NCI-H1694 (cell line): ENCODE measurements around the gene CCDC158.
"Not testable (repeated sequence)": the region's sequence is repeated elsewhere in the genome, so short reads cannot be mapped to it uniquely, and the experiment has no call there.

ENCODE experiments used
- DNase-seq: peaks from one replicate; lab custom pipeline; 2025; lab: John Stamatoyannopoulos, UW

The CCDC158 gene

DNA sequence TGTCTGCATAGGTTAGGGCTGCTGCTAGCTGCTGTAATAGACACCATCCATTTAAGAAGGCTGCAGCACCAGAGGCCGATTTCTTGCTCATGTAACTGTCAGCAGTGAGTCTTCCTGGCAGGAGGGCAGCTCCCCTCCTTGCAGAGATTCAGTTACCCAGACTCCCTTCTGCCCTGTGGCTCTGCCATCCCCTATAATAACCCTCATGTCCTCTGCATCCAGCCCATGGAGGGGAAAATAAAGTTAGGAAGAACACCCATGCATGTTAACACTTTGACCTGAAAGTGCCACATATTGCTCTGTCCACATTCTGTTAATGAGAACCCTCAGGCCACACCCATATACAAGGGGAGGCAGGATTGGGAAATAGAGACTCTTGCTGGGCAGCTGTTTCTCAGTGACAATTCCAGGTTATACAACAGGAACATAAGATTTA, 109.0 kb downstream of the CCDC158 start:
- no peak for DNase-seq

DNA sequence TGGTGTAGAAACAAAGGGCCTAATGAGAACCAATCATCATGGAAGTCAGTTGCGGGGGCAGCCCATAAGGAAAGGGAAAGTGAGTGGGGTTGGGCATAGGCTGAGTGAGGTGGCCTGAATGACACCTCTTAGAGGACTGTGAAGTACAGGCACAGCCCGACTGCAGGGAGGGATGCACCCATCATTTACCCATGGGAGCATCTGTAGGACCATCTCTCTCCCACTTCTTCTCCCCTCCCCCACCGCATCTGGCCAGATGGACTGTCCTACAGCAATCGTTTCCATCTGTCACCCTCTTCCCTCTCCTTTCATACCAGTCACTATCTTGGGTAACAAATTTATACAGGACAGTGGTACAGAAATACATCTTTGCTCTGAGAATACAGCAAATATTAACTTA, 110.3 kb downstream of the CCDC158 start:
- DNase-seq, result no peak

DNA sequence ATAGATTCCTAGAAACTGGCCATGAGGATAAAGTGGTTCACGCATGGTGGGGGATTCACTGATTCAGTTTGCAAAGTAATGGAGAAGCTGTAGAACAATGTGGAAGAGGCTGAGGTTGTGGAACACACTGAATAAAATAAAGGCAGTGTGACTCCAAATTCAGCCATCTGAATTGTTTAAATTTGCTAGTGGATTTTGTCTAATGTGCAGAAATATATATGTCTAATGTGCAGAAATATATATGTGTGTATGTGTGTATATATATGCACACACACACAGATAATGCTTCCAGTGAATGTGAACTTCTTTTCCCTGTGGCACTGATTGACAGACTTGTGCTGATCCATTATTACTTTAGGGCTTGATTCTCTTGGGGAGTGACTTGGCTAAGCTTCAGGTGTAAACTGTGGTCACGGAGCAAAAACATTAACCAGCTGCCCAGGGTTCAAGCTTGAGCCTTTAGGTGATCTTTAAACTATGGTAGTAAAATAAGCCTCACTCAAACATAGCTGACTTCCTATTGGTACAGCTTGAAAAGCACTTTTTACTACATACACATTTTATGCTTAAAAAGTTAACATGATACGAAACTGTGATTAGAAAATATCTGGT, 110.9 kb downstream of the CCDC158 start:
- DNase-seq, result no peak

DNA sequence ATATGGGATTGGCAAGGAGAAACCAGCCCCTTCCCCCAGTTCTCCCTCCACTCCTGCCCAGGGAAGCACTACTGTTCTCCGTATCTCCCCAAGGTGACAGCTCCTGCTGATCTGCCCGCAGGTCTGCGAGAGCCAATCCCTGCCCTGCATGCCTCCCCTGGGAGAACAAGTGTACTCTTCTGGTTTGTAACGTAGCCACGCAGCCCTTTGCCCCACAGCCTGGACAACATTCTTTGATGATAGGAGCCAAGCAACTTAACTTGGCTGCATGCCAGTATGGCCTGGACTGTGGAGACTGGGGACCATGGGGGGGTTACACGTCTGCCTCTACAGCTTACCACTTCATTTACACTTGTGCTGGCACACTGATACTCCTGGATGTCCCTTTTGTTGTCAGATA, 112.4 kb downstream of the CCDC158 start:
- DNase-seq, result no peak

DNA sequence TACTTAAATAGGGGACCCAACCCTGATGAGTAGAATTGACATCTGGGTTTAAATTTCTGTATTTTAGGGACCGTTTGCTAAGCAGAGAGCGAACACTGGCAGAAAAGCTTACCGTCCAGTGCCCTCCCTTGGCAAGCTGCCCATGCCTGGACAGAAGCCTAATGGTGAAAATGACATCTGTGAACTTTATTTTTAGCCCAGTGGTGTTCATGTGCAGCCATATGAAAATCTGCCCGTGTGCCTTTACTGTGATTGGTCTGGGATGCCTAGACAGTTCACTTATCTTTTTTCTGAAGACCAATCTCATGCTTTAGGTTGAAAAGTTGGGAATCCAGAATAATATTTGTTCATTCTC, 113.3 kb downstream of the CCDC158 start:
- no peak for DNase-seq

DNA sequence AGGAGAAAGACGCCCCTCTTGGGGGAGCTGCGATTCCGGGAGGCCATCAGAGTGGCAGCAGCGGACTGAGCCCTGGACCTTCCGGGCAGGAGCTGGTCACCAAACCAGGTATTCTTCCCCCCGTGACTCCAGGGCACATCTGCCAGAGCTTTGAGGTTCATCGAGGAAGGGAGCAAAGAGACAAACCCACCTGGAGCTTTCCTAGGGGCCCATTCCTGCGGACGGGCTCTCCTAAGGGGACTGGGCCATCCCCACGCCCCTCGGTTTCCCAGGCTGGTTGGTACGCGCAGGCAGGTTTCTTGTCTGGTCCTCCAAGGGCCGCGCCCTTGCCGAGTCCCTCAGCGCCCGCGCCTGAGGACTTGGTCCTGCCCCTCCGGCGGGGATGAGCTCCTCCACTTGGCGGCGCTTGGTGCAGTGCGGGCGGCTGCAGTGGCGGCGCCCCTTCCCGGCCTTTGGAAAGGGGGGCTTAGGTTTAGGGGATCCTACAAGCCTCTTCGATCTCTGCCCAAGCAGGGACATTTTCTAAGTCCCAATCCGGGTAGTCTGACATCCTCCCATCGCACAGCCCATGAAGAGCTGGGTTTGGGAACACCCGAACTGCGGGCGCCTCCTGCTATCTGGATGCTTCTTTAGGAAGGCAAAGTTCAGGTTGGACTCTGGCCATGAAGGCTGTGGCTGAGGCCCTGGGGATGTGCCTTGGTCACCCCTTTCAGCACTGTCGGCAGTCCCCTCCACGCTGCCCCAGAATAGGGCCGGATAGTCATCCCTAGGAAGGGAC, 113.9 kb downstream of the CCDC158 start:
- no peak for DNase-seq

DNA sequence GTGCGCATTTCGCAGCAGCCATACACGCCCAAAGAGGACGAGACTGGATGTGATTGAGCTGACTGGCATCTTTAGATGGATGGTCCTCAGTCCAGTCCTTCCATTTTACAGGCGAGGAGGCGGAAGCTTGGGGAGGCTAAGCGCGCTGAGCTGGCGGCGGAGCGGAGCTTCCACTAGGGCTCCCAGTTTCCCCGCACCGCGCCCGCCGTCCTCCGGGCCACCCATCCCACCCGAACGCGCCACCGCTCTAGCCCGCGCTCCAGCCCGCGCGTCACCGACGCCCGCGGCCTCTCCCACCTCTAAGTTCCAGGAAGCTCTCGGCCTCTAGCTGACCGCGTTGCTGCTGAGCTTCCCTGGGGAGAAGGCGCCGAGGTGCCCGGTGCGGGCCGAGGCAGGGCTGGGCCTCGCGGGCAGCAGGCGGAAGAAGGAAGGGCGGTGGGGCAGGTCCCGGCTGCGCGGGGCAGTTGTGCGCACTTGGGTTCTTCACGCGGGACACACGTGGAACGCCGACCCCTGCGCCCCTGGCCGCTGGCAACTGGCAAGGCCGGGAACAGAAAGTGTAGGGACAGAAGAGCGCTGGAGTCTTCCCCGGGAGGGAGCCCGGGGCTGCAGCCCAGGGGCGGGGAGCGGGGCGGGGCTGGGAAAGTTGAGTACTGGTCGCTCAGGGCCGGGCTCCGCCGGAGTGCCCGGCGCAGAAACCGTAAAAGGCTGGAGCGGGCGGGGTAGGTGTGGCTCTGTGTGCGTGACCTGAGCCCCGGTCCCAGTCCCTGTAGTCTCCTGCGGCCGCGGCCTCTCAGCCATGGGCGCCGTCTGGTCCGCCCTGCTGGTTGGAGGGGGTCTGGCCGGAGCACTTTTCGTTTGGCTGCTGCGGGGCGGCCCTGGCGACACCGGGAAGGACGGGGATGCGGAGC, 114.7 kb downstream of the CCDC158 start, which contains the start of gene STBD1:
Gene STBD1 (plus strand): TSS at position 763 of the 911 bp plus-strand sequence. CDS start 37 bp downstream, at position 800.
- no peak for DNase-seq

DNA sequence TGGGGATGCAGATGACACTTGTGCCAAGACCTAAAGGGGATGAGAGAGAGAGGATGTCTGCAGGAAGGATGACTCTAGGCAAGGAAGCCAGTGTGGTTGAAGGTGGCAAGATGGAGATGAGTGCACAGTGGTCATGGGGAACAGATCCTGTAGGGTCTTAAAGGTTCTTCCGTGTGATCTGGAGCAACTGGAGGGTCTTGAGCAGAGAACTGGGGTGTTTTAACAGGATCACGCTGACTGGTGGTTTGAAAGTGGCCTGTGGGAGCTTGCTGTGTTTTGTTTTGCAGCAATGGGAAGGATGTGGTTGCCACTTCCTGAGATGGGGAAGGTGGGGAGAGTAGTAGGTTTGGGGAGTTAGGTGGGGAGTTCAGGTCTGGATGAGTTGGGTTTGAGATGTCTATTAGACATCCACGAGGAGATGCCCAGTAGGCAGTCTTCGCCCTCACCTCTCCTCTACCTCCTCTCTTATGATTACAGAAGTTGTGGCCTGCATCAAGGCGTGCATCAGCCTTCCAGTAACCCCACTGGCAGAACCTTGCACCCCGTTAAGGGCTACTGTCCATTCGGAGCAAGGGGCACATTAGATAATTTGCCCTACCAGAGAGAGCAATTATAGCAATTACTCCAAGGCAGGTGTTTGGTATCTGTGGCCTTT, 115.8 kb downstream of the CCDC158 start:
- no peak for DNase-seq

DNA sequence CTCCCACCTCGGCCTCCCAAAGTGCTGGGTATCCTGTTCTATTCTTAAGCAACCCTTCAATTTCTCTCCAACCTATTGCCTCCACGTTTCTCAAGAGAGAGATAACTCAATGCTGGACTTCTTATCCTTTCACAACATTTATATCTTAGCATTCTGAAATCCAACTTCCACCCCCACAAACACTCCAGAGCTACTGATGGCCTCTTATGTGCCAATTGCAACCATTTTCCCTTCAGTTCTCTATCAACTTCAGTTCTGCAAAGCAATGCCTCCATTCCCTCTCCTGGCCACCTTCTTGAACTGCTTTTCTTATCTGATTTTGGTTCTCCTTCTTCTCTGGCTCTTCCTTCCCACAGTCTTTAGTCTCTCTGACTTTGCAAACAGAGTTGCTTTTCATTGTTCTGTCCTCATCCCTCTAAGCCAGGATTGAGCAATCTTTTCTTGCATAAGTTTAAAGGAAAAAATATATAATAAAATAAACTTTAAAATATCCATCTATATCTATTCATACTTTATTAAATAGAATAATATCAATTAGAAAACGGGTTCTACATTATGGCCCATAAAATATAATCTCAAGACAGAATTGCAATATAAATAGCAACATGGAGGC, 118.0 kb downstream of the CCDC158 start:
- DNase-seq, result no peak

DNA sequence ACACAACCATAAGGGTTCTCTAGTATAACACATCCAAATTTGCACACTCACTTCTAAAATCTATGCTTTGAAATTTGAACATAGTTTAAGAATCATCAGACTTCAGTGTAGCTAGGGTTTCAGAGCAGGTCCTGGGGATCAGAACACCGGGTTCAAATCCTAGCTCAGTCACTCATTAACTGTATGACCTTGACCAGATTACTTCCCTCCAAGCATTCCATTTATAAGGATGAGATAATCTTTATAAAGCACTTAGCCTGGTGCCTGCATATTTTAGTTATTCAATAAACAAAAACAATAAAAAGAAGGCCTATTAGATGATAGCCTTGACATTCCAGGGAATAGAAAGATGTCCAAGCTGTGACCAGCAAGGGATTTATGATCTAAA, 119.2 kb downstream of the CCDC158 start:
- no peak for DNase-seq

DNA sequence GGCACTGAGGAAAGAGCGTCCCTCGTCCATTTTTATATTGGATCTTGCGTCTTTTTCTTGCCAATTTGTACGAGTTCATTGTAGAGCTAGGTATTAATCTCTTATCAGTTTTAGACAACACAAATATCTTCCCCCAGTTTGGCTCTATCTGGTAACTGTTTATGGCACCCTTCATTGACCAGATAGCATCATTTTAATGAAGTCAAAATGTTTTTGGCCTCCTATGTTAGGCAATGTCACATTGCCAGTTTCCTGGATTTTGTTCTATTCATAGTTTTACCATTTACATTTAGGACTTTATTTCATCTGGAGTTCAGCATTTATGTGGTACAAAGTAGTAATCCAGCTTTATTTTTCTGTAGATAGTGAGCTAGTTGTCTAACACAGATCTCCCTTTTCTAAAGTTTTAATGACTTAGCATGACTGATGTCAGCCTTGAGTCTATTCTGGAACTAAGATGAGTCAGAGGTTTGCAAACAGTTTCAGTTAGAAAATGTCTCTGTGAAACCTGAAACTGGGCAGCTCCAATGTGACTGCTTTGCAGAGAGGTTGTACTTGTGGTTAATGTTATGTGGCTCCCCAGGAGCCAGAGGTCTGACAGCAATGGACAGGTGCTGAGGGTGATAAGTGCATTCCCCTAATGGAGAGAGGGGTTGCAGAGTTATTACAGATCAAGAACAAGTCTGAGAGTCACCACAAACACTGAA, 119.7 kb downstream of the CCDC158 start:
- DNase-seq, result no peak

DNA sequence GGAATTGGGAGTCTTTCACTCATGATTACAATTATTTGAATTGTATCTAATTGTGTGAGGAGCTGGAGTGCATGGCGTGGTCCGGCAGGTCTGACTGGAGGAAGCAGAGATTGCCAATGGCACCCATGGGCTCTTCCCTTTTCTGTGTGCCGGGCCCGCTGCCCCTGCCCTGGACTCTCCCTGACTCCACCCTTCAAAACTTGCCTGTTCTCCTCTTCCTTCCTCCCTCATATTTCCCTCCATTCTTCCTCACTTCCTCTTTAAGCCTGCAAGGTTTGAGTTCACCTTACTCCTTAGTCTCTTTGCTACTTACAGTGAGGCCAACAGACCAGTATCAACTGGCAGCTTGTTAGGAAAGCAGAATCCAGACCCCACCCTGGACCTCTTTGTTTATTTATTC, 120.9 kb downstream of the CCDC158 start:
- DNase-seq, result no peak

DNA sequence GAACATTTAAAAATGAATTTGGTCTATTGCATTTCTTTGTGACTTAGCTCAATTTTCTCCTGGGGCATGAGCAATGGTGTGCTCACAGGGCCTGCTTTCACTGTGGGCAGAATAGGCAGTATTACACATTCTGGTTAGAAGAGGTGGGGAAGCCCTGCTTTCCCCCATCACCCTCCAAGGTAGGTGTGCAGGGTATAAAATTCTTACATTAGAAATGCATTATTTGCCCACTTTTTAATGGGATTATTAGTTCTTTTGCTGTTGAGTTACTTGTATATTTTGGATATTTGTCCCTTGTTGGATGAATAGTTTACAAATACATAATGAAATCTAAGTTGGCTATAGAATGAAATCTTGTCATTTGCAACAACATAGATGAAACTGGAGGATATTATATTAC, 122.7 kb downstream of the CCDC158 start:
- DNase-seq, result no peak

DNA sequence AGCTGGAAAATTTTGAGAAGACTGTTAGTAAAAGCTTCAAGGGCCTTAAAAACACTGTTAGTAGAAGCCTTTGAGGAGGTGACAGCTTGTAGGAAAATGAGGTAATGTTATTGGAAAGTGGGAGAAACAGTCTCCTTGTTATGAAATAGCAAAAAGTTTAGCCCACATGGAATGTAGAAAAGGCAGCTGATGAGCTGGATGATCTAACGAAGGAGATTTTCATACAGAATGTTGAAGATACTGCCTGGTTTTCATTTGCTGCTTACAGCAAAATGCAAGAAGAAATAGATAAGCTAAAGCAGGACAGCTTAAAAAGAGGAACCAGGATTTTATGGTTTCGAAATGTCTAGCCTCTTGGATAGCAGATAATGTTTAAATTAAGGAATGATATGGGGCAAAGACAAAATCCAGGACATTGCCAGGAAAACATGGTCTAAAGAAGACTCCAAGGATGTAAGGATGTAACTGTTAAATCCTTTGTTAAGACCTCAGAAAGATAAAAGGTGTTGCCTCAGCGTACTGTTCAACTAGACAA, 124.6 kb downstream of the CCDC158 start:
- DNase-seq, result no peak

DNA sequence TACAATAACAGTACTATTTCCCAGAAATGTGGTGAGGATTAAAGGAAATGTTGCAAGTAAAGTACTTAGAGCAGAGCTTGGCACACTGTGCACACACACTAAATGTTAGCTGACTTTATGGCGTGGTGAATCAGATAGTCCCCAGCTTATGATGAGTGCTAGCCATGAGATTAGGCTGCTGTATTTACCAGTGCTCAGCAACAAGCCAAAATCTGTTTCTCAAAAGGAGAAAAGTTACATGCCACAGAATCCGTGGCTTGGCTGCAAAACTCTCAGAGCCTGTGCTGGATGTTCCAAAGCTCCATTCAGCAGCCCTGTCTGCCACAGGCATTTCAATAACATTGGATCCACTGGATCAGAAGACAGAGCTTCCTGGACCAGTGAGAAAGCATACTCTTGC, 127.2 kb downstream of the CCDC158 start:
- DNase-seq, result no peak

DNA sequence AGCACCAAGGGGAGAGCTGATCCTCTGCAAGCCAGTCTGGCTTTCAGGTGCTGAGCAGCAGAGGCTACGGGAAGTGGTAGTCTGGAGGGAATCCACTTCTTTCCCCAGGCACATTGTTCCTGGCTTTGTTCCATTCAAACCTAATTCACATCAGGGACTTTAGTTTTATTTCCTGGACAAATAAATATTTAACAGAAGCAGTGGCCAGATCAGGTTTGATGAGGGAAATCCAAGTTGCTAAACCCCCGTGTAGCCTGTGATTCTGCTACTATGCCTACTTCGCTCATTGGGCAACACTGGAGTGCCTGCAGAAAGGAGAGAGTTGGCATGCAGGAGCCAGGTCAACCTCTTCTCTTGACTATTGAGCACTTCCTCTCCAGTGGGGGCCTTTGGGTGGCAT, 128.2 kb downstream of the CCDC158 start:
- no peak for DNase-seq

DNA sequence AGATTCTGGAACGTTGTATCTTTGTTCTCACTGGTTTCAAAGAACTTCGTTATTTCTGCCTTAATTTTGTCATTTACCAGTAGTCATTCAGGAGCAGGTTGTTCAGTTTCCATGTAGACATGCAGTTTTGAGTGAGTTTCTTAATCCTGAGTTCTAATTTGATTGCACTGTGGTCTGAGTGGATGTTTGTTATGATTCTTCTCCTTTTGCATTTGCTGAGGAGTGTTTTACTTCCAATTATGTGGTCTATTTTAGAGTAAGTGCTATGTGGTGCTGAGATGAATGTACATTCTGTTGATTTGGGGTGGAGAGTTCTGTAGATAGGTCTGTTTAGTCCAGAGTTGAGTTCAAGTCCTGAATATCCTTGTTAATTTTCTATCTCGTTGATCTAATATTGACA, 133.1 kb downstream of the CCDC158 start:
- not testable (repeated sequence) for DNase-seq

DNA sequence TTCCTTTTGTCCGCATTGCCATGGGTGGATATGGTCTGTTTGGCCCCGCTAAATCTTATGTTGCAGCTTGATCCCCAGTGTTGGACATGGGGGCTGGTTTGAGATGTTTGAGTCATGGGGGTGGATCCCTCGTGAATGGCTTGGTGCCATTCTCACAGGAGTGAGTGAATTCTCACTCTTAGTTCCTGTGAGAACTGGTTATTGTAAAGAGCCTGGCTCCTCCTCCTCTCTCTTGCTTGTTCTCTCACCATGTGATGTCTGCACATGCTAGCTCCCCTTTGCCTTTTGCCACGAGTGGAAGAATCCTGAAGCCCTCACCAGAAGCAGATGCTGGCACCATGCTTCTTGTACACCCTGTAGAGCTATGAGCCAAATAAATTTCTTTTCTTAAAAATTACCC, 137.0 kb downstream of the CCDC158 start:
- no peak for DNase-seq

DNA sequence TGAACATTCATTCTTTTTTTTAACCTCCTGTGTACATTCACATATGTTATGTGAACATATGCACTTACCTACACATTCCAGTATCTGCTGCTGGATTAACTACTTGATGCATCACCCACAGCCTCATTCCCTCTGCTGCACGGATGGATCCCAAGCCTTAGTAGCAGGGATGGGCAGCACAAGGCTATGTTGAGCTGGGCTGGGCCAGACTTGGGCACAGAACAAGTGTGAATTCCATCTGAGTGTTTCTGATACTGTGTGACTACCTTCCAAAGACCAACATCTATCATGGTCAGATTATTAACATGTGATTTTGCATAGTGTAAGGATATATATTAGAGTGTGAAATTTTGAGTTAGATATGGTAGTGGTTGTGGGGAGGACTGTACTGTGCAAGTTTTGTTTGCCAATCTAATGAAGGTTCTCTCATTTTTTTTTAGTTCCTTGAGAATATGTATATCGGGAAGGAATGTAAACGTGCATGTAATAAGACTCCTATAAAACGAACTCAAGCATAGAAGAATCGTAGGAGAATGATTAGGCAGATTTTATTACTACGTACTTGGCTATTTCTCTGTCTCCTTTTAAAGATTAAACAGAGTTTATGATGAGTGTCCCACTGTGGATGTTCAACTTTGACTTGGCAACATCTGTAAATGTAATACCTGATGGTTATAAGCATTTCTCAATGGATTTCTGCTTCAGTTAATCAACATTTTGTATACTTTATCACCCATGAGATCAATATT, 137.8 kb downstream of the CCDC158 start:
- no peak for DNase-seq

DNA sequence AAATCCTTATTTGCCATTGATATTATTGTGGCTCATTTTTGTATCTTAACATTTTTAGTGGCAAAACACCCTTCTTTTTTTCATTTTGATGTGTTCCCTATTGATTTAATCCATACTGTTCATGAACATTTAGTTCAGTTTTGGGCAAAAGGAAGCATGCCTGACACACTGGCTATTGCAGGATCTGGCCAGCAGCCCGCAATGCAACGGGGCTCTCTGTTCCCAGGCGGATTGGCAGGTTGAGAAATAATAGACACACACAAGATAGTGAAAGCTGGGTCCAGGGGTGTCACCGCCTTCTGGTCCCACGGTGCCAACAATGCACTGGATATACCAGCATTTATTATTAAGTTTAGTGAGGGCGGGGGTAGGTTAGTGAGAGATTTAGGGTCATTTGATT, 139.3 kb downstream of the CCDC158 start:
- DNase-seq, result not testable (repeated sequence)
